AG20443 (cell line): ENCODE measurements around the gene SCUBE3.

Source experiments
- DNase-seq: peaks from one replicate; pipeline ENCODE4 v3.0.0; 2012; ENCODE audit warnings: low spot score, mixed read lengths

Gene SCUBE3

GRCh38 chr6:35213824-35214756 is at the start of gene SCUBE3:
TSS of gene SCUBE3 (plus strand) at chr6:35213956. CDS start at chr6:35214419, 463 bp downstream.
- peak; percentile 76 for DNase-seq

DNA sequence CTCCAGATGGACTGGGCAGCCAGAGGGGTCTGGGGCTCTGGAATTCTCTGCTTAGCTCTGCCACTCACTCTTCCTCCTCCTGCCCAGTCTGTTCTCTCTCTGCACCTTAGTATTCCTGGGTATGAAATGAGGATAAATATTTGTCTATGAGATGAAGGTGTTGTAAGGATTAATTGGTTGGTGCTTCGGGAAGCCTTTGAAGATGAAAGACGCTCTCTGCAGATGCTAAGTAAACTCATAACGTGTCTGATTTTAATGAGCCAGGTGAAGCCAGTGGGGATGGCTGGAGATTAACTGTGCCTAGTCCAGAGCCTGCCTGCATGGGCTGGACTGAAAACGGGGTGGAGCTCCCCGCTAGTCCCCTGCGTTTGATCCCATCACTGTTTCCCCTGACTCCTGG is 49.5 kb upstream of the SCUBE3 start:
- DNase-seq: no peak

DNA sequence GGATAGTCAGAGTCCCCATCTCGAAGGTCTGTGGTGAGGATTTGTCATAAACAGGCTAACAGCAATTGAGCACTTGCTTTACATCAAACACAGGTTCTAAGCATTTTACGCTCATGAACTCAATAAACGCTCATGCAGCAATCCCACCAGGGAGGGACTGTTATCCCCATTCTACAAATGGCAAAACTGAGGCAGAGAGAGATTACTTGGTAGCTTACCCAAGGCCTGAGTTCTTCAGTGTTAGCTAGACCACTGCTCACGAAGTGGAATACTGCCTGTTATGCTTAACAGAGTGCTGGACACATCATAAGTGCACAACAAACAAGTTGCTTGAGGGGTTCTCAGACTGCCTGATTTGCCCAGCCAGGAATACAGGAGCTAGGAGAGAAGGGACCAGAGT is 48.9 kb upstream of the SCUBE3 start:
- DNase-seq: no peak

- DNase-seq: no peak
Observed at GRCh38 chr6:35165630-35166071, 48.1 kb upstream of the SCUBE3 start.

DNA sequence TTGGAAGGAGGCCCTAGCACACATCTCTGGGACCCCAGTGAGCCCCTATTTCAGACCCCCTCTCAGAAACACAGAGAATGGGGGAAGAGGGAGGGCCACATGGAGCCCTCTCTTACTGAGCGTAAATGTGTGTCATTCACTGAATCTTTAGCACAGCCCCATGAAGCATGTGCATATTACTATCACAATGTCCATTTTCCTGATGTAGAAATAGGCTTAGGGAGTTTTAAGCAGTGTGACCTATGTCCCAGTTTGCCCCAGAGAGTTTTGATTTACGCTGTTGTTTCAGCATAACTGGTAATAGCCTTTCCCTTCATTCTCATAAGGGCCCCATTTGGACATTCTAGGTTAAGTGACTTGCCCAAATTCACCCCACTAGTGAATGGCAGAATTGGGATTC is 47.6 kb upstream of the SCUBE3 start:
- DNase-seq: no peak

GRCh38 chr6:35166520-35166919 is 47.2 kb upstream of the SCUBE3 start:
- DNase-seq: no peak

DNA sequence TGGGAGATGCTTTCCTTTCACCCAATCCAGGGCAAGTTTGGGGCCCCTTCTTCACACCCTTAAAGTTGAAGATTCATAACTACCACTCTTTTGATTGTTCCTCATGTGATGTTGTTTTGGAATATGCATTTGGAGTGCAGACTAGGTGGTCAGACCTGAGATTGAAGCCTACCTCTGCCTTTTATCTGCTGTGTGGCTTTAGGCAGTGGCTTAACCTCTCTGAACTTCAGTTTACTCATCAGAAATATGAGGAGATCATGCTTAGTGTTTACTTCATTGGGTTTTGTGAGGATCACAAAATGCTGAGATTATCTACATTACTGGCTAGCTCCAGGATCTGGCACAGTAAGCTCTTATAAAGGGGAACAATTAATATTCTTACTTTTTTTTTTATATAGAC is 46.3 kb upstream of the SCUBE3 start:
- DNase-seq: no peak

DNA sequence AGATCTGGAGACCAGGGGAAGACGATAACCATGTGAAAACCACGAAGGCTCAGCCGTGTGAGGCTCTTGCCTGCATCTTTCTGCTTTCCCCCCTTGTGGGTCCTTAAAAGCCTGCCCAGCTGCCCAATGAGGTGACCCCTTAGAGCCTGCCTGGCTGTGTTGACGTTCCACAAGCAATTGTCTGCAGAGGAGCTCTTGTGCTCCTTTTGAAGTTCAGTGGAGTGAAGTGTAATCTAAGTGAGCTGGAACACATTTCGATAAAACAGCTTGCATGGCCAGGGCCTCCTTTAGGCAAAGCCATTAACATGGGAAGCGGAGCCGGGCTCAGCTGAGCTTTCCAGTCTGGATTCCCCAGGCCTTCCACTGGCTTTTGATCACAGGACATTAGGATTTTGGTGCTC is 45.3 kb upstream of the SCUBE3 start:
- no peak for DNase-seq

GRCh38 chr6:35170166-35170565 is 43.6 kb upstream of the SCUBE3 start:
- DNase-seq: peak; percentile 74

GRCh38 chr6:35170891-35171290 is 42.9 kb upstream of the SCUBE3 start:
- no peak for DNase-seq

DNA sequence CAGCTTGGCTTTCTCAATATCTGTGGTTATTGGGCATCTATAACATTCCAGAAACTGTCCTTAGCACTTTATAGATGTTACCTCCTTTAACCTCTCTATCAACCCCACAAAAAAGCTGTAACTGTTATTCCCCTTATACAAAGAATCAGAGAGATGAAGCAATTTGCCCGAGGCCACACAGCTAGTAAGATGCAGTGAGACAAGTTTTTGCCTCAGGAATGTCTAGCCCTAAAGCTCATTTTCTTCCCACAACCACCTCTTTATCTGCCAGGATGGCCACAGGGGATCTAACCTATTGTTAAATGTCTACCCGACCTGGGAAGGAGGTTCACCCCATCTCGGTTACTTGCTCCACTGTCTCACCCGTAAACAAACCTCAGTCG is 40.7 kb upstream of the SCUBE3 start:
- DNase-seq: no peak

DNA sequence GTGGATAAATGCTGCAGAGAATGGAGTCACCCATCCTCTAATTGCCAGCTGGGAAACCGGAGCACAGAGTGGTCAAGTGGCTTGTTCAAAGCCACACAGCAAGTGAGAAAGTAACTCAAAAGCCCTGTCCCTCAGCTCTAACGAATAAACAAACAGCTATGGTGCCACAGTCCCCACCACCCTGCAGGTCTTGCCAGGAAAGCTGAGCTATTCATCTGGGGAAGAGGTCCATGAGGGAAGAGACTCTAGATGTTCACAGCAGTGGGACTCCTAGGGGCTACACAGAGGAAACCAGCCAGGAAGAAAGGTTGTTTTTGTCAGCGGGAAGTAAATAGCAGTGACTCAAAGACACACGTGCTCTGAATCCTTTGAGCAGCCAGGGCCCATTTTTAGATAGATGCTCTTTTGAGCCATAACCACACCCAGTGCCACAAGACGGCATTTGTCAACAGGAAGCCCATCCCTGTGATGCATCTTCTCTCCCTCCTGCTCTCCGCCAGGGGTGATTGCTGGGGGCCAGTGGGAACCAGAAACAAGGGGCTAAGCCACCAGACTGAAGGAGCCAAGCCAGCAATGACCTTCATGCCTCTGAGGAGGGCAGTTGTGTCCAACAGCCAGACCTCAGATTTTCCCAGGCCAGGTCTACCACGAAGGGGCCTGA is 40.2 kb upstream of the SCUBE3 start:
- peak; percentile 58 for DNase-seq

DNA sequence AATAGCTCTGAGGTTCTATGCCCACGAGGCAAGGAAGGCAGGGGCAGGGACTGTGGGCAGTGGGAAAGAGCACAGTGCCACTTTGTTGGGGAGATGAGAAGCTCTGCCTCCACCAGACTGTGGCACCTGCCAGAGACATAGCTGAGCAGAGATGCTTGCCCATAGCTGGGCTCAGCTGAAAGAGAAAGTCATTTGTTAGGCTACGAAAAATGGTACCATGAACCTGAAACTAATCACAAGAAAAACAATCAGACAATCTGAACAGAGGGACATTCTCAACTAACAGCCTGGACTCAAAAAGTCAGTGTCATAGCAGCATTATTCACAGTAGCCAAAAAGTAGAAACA is 39.7 kb upstream of the SCUBE3 start:
- no peak for DNase-seq

DNA sequence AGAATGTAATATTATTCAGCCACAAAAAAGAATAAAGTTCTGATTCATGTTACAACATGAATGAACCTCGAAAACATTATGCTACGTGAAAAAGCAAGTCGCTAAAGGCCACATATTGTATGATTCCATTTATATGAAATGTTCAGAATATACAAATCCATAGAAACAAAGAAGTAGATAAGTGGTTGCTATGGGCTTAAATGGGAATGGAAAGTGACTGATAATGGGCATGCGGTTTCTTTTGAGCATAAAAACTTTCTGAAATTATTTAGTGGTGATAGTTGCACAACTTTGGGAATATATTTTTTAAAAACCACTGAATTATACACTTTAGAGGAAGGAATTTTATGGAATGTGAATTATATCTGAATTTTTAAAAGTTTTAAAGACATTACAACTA is 39.3 kb upstream of the SCUBE3 start:
- no peak for DNase-seq

DNA sequence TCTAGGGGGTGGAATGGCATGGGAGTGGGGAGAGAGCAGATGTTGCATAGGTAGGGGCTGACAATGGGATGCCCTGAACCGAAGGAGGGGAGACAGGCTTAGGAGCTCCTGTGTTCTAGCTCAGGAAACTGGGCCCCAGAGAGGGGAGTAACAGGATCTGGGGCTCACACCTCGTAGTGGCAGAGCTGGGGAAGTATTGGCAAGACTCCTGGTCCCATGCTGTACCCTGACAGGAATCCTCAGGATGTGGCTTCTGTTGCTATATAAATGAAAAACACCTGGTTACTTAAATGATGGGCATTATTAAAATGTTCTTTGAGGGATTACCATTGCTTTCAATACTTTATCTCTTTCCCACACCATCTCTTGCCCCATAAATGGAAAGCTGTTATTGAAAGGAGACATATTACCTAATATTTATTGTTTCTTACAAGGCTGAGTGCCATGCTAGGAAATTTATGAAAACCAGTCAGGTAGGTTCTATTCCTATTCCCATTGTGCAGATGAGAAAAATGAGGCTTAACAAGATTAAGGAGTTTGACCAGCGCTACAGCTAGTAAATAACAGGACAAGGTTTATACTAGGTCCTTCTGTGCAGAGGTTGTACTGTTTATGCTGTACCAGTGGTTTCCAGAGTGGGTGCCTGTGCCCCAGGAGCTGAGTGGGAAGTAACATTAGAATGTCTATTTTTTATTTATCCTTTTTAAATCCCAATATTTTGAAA is 37.3 kb upstream of the SCUBE3 start:
- DNase-seq: no peak

- DNase-seq: no peak
Observed at GRCh38 chr6:35177157-35177556, 36.6 kb upstream of the SCUBE3 start.

GRCh38 chr6:35177596-35177995 is 36.2 kb upstream of the SCUBE3 start:
- no peak for DNase-seq

GRCh38 chr6:35178012-35178411 is 35.7 kb upstream of the SCUBE3 start:
- DNase-seq: no peak

- no peak for DNase-seq
Observed at GRCh38 chr6:35178932-35179832, 34.6 kb upstream of the SCUBE3 start.

DNA sequence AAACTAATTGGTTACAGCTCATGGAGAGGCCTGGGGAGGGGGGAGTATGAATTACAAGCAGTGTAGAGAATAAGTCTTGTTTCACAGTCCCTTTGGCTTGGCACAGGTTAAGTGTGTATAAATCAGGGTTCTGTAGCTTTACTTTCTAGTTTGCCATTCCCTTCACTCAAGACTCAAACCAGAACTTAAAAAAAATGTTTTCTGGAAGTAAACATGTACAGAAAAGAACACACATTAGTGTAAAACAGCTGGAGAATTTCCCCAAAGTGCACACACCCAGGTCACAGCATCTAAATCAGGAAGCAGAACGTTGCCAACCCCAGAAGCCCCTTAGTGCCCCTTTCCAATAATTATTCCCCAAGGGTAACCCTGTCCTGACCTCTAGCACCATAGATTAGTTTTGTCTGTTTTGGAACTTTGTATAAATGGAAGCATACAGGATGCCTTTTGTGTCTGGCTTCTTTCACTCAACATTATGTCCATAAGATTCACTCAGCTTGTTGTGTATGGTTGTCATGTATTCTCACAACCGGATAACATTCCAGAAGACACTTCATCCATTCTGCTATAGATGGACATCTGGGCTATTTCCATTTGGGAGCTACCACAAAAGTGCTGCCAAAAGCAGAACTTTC is 33.7 kb upstream of the SCUBE3 start:
- DNase-seq: no peak

DNA sequence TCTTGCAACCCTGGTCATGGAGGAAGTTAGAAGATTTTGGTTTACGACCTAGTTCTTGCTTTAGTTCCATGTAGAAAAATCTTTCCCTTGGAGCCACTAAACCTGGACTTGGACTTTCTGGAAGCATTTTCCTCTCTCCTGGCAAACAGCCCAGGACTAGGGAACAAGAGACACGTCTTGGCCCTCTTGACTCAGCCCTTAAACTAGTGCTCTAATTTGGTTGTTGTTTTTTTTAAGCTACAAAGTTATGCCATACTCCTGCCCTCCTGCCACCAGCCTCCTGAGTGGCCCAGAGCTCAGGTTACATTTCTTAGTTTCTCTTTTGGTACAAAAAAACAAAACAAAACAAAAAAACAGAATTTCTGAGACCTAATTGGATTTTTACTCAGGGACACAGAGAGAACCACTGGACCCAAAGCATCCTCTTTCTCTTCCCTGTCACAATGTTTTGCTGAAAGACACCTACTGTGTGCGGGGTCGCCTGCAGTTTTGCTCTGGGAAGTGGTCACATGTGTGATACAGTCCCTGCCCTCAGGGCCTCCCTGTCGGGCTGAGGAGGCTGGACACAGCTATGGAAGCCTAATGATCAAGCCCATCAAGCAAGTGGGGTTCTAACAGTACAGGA is 32.3 kb upstream of the SCUBE3 start:
- peak; percentile 63 for DNase-seq
